Kidney (tissue), 14 donors: ENCODE data around the gene TDP1. TPM values are rescaled to one million over a fixed set of nuclear protein-coding genes. Genes with fewer than 3 reads are reported as not detected.

Source experiments
- DNase-seq, 5 donors: peaks; one replicate each; pipeline ENCODE4 v3.0.0-alpha.2; 2013 to 2020
- FAIRE-seq: peaks from 2 replicates; lab custom pipeline; 2012; peaks lifted over from hg19 to GRCh38; lab: Jason Lieb, UNC
- H3K27ac ChIP-seq, 2 donors: one replicate each; pipeline ENCODE4 v1.7.0; 2013; ENCODE audit warnings: low read depth in 2 of 2, low read length in 2 of 2, inconsistent platforms in 1 of 2
- H3K27me3 ChIP-seq: one replicate; pipeline ENCODE4 v1.7.1; 2013; ENCODE audit warnings: low read length, inconsistent platforms; ENCODE audit not compliant: control insufficient read depth, insufficient read depth
- H3K36me3 ChIP-seq, 3 donors: one replicate each; pipeline versions ENCODE4 v1.7.0 to v1.7.1; 2013; ENCODE audit warnings: low read length in 3 of 3, control low read depth in 1 of 3, inconsistent platforms in 1 of 3; ENCODE audit not compliant: insufficient read depth in 3 of 3, control insufficient read depth in 2 of 3
- H3K4me1 ChIP-seq, 3 donors: one replicate each; pipeline versions ENCODE4 v1.7.0 to v1.7.1; 2013; ENCODE audit warnings: low read length in 3 of 3, inconsistent platforms in 1 of 3, low read depth in 1 of 3; ENCODE audit not compliant: control insufficient read depth in 2 of 3, insufficient read depth in 2 of 3
- H3K4me3 ChIP-seq, 3 donors: one replicate each; pipeline versions ENCODE4 v1.7.0 to v1.8.1; 2013; ENCODE audit warnings: low read length in 3 of 3, control low read depth in 1 of 3, inconsistent platforms in 1 of 3
- H3K9ac ChIP-seq, 3 donors: one replicate each; pipeline versions ENCODE4 v1.7.0 to v1.7.1; 2013; ENCODE audit warnings: low read length in 3 of 3, control low read depth in 1 of 3, inconsistent platforms in 1 of 3
- H3K9me3 ChIP-seq, 3 donors: one replicate each; pipeline versions ENCODE4 v1.7.0 to v1.7.1; 2013; ENCODE audit warnings: low read length in 3 of 3, control low read depth in 1 of 3, inconsistent platforms in 1 of 3; ENCODE audit not compliant: control insufficient read depth in 2 of 3, insufficient read depth in 1 of 3
- CTCF ChIP-seq: IDR thresholded peaks from 3 replicates; pipeline ENCODE4 v1.5.1; 2012; ENCODE audit warnings: mild to moderate bottlenecking, moderate library complexity, borderline replicate concordance; ENCODE audit not compliant: insufficient read depth; ENCODE audit errors: extremely low read depth
- intact Hi-C: fragments of 100-400 bp; cut with DNase I; formaldehyde crosslinking; loops from one replicate; pipeline ENCODE4 v1.11.1; 2022
- polyA plus RNA-seq: library from polyadenylated mRNA; stranded (reverse); fragments of 350-450 nt; fragmentation: Illumina TruSeq; extraction: RNeasy Lipid Tissue Mini Kit (QIAGEN cat#74804); gene quantifications from one replicate; pipeline ENCODE4 v1.2.3, GENCODE V29; 2014; ENCODE audit warnings: low read depth, low replicate concordance; ENCODE audit not compliant: insufficient read depth
- total RNA-seq: library from RNA; stranded (reverse); fragmentation: NEBNext Ultra II Directional; extraction: Animal tissue kit (Norgen Biotek cat#: 25700); gene quantifications from one replicate; pipeline ENCODE4 v1.2.1, GENCODE V29; 2021
- donor health status: control.
- donor health status: control.
- donor health status: control.
- donor health status: control.
- donor health status: control.
- donor health status: DM: yes; HTN: yes; CAD: no.
- donor health status: Normal renal cell carcinoma (clear cell type).

TDP1 gene
- total and polyA plus RNA-seq, 2 donors from 2014 or later: 4.8 to 15.7 TPM

GRCh38 chr14:89911010-89911919 is 44.5 kb upstream of the TDP1 start:
- Histone ChIP-seq H3K4me1 (peaks cover 0 to 12% (median 5%) of the 10 kb centered on the region in 3 donors), H3K9ac (peak overlapping the region in 1 of 3 donors; percentile 13), H3K4me3 (peak overlapping the region in 2 of 3 donors; percentile 30 to 33), H3K36me3 (no peaks in the 10 kb centered on the region), H3K9me3 (no peaks in the 10 kb centered on the region), H3K27me3 (no peaks in the 10 kb centered on the region), H3K27ac (peak overlapping the region in 1 of 2 donors; percentile 54)
- intact Hi-C loops: loop anchor here (10.0 kb wide), 1 partner anchor 886 kb away; no protein-coding TSS in a partner anchor
- peak in 4 of 5 donors; percentile 40 to 76 (median 60) for DNase-seq
- no peak for FAIRE-seq
- TF ChIP-seq CTCF: no peak

DNA sequence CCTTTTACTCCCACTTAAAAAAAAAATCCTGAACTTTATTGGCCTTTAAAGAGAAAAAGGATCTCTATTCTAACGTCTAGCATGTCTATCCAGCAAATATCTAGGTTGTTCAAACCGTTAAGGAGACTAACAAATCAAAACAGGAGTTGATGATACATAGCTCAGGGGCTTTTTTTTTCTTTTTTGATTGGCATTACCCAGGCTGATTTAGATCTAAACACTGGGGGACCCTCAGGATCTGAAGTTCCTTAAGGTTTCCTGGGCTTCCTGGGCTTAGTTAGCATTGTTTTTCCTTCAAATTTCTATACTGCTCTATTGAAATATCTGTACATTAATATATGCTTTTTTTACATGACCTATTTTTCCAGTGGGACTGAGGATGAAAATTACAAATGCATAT is 43.5 kb upstream of the TDP1 start:
- Histone ChIP-seq H3K9ac (no peak overlapping the region), H3K4me1 (peaks cover 0 to 12% (median 5%) of the 10 kb centered on the region in 3 donors), H3K27me3 (no peaks in the 10 kb centered on the region), H3K9me3 (no peaks in the 10 kb centered on the region), H3K27ac (no peak overlapping the region), H3K36me3 (no peaks in the 10 kb centered on the region), H3K4me3 (no peak overlapping the region)
- intact Hi-C loops: loop anchor here (10.0 kb wide), 1 partner anchor 887 kb away; no protein-coding TSS in a partner anchor
- FAIRE-seq (no peak), DNase-seq (peak in 1 of 5 donors; percentile 6)
- TF ChIP-seq CTCF: no peak

DNA sequence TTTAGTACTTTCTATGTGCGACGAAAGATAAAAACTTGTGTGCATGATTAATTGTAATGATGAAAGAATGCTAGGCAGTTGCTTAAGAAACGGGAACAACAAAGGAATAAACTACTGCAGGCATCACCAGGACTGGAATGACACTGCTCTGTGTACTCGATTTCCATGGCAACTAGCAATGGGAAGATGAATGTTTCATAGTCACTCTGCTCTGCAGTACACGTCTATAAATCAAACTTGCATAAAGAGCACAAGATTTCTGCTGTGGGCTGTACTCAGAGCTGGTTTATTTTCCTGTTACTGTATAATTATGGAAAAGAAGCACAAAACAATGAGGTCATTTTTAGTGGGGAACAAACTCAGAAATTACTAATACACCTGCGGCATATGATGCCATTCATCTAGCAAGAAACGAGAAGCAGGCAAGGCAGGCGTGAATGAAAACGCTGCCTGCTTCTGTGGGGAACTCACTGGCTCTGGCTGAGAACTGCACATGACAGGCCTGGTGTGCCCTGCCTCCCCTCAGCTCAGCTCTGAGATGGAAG is 43.0 kb upstream of the TDP1 start:
- H3K4me3 ChIP-seq: no peak overlapping the region
- H3K27me3 ChIP-seq: no peaks in the 10 kb centered on the region
- intact Hi-C loops: loop anchor here (10.0 kb wide), 1 partner anchor 888 kb away; no protein-coding TSS in a partner anchor
- no peak for FAIRE-seq
- no peaks in the 10 kb centered on the region for H3K36me3 ChIP-seq
- no peaks in the 10 kb centered on the region for H3K9me3 ChIP-seq
- no peak for TF ChIP-seq CTCF
- peaks cover 0 to 12% (median 5%) of the 10 kb centered on the region in 3 donors for H3K4me1 ChIP-seq
- H3K27ac ChIP-seq: no peak overlapping the region
- no peak overlapping the region for H3K9ac ChIP-seq
- peak in 4 of 5 donors; percentile 46 to 95 (median 70) for DNase-seq
